ENCODE data around the gene MSTN.

The MSTN gene

GRCh38 chr2:190062601-190063000 is at the start of gene MSTN:
TSS of gene MSTN (minus strand) at chr2:190062729. CDS start at chr2:190062596, 133 bp downstream.
- DNase-seq = no peak

DNA sequence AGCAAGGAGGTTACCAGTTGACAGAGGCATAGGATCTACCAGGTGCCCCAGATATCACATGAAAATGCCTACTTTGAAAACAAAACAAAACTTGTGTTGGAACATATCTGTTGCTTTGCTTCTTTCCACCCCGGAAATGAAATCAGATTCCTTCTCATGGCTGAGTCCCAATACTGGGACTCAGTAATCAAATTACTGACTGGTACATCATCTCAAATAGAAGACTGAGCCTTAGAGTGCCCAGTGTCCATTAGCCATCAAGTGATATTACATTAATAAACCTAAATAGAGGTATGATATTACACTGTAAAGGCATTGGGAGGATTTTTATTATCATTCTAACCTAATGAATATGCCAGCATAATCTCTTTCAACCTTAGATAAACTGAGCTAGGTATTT is 48.6 kb upstream of the MSTN start:
- no peak for DNase-seq

GRCh38 chr2:190110699-190111098 is 48.2 kb upstream of the MSTN start:
- no peak for DNase-seq

- DNase-seq = no peak
These were observed 47.6 kb upstream of the MSTN start for GRCh38 chr2:190110131-190110530.

- DNase-seq = no peak
These were observed 44.9 kb upstream of the MSTN start for GRCh38 chr2:190107409-190107808.

DNA sequence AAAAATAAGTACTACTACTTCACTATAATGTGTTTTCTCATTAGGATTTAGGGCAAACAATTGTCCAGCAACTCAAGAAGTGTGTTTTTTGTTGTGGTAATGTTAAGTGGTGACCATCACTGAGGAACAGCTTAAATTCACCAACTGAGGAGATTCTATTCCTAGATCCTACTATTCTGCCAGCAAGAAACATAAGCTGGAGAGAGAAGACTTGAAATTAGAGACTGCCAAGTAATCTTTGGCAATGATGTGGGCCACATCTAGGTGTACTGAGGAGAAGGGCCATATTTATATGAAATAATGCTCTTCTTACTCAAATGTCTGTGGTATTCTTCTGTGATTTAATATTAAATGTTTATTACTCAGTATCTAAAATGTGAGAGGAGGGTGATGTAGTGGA is 44.3 kb upstream of the MSTN start:
- DNase-seq = no peak

DNA sequence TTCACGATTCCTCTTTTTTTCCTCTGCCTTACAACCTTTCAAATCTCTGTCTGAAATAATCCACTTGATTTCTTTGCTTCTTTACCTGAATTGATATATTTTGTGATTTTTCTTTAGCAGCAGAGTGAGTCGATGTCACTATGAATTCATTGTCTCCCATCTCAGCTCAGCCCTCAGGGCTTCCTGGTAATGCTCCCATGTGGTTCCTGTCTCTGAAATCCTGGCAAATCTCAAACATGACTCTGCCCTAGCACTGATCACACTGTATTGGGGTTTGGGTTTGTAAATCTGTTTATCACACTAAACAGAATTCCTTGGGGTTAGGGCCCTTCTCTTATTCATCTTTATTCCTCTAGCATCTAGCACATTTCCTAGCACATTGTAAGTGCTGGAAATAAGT is 43.0 kb upstream of the MSTN start:
- DNase-seq = no peak

DNA sequence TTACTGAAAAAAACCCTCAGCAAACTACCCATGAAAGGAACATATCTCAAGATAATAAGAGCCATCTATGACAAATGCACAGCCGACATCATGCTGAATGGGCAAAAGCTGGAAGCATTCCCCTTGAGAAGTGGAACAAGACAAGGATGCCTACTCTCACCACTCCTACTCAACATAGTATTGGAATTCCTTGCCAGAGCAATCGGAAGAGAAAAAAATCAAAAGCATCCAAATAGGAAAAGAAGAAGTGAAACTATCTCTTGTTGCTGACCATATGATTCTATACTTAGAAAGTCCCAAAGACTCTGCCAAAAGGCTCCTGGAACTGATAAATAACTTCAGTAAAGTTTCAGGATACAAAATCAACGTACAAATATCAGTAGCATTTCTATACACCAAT is 40.6 kb upstream of the MSTN start:
- DNase-seq = no peak

DNA sequence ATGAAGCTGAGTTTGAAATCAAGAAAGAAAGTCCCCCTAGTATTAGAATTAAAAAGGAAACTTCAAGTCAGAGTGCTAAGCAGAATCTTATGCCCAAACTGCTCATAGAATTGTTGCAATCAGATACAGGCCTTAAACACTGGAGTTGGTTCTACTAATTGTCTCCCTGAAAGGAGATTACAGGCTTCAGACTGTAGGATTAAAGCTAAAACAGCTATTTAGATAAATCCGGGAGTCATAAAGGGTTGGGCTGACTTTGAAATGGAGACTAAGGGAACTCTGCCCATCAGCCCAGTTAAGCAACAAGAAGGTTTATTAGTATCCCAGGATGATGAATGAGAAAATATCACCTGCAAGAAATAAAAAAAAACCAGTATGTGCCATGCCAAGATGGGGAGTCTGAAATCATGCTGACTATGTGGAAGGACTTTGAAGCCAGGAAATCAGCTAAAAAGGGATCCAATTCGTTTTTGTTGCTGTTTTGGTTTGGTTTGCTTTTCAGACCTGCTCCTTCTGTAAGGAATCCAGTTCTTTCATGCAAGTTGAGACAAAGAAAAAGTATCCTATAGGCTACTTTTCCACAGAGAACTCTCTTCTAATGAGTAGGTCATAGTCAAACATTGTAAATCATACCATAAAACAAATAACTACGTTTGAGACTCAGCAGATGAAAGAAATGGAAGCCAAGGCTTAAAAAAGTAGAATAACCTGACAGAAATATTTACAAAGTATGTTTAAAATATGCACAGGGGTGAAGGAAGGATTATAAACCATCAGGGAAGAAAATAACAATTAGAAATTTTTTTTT is 37.6 kb upstream of the MSTN start:
- no peak for DNase-seq

DNA sequence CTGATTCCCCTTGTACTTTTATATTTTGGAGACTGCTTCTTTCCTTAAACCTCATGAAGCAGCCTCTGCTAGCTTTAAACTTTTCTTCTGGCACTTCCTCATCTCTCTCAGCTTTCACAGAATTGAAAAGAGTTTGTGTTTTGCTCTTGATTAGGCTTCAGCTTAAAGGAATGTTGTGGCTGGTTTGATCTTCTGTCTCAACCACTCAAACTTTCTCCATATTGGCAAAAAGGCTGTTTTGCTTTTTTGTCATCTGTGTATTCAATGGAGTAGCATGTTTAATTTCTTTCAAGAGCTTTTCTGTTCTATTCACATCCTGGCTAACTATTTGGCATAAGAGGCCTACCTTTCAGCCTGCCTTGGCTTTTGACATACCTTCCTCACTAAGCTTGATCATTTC is 36.3 kb upstream of the MSTN start:
- DNase-seq = no peak

GRCh38 chr2:190097115-190097514 is 34.6 kb upstream of the MSTN start:
- no peak for DNase-seq

DNA sequence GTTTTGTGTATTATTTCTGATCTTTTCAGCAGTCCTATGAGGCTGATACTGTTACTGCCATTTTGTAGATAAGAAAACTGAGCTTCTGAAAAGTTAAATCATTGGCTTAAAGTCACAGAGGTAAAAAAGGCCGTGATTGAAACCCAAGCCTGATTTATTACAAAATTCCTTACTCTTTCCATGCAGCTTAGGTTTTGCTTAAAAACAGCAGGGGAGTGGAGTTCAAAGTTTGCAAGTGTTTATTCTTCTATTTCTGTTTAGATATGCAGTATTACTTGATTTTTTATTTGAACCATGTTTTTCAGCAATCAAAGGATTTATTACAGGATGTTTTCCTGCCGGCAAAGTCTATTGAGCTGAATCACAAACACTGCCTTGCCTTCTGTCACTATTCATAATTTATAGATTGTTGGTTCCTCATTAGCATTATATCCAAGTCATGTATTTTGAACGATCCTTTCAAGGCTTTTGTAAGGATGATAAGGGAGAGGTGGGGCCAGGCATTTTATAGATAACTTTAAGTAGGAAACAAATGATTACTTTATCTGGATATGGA is 31.9 kb upstream of the MSTN start:
- no peak for DNase-seq

GRCh38 chr2:190093793-190094192 is 31.3 kb upstream of the MSTN start:
- no peak for DNase-seq

- DNase-seq = no peak
These were observed 27.6 kb upstream of the MSTN start for GRCh38 chr2:190090148-190090547.

GRCh38 chr2:190088917-190089316 is 26.4 kb upstream of the MSTN start:
- peak; percentile 48 for DNase-seq

DNA sequence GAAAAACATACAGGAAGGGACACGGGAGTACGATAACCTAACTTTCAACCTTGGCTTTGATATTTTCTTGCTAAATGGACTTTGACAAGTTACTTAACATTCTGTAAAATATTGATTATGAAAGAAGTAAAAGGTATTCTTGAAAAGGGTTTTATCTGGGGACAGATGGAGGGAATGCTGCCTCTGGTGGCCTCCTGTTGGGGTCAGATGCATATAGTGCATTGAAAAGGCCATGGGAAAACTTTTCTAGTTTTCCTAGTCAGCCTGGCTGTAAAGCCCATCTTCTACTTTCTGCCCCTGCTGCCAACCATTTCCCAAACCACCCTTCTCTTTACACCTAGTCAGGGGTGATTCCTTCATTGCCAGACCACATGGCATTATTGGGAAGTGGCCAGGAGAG is 22.2 kb upstream of the MSTN start:
- no peak for DNase-seq

GRCh38 chr2:190082118-190082517 is 19.6 kb upstream of the MSTN start:
- DNase-seq = no peak

GRCh38 chr2:190080527-190081049 is 18.1 kb upstream of the MSTN start:
- DNase-seq = no peak

GRCh38 chr2:190079160-190079559 is 16.6 kb upstream of the MSTN start:
- DNase-seq = no peak

DNA sequence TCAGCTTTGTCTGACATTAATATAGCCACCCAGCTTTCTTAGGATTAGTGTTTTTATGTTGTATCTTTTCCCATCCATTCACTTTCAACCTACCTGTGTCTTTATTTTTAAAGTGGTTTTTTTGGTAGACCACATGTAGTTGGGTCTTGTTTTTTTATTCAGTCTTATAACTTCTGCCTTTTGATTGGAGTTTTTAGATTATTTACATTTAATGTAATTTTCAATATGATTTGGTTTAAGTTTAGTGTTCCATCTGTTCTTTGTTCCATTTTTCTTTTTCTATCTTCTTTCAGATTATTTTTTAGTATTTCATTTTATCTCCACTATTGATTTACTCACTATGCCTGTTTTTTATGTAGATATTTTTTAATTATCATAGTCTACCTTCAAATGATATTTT is 13.1 kb upstream of the MSTN start:
- no peak for DNase-seq

GRCh38 chr2:190069936-190070696 is 7.6 kb upstream of the MSTN start:
- peak; percentile 29 for DNase-seq

GRCh38 chr2:190068764-190069163 is 6.2 kb upstream of the MSTN start:
- DNase-seq = no peak

- no peak for DNase-seq
These were observed 3.3 kb upstream of the MSTN start for GRCh38 chr2:190065839-190066238.

DNA sequence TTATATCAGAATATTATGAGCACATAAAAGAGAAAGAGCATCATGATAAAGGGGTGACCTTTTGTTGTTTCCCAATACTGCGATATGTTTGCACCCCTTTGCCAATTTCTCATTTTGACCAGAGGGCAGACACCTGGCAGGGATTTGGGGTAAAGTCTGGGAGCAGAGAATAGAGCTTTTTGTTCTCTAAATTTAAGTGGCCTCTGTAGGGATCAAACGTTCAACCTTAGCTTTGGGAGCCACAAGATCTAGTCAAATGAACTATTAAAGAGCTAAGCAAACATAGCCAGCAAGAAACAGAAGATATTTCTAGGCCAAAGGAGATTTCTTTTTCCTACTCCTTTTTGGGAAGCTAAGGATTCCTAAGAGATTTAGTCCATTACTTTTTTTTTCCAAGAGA is 1.1 kb upstream of the MSTN start:
- DNase-seq = no peak

All from stimulated activated CD4-positive, alpha-beta T cell treated with anti-CD3 and anti-CD28 coated beads, Interleukin-15, amount 100 ng/mL, for 24 hours (primary cell).